HepG2 (cell line): ENCODE results near the gene NVL. TPM values are rescaled to one million over a fixed set of nuclear protein-coding genes. Genes with fewer than 3 reads are reported as not detected.

Experiments
- HOXD1 ChIP-seq: sonication (generic); formaldehyde crosslinking; IDR thresholded peaks from 2 replicates; pipeline ENCODE4 v1.5.0; 2020; ENCODE audit warnings: missing genetic modification reagents
- MTA3 ChIP-seq: sonication (generic); formaldehyde crosslinking; IDR thresholded peaks from 2 replicates; pipeline ENCODE4 v1.4.0; 2020; ENCODE audit warnings: missing genetic modification reagents
- STAG1 ChIP-seq: sonication (generic); formaldehyde crosslinking; IDR thresholded peaks from 2 replicates; pipeline ENCODE4 v1.4.0; 2020; ENCODE audit warnings: missing genetic modification reagents
- TARDBP ChIP-seq: sonication (generic); formaldehyde crosslinking; IDR thresholded peaks from 2 replicates; pipeline ENCODE4 v1.8.0; 2022; ENCODE audit warnings: mild to moderate bottlenecking, missing genetic modification reagents
- polyA plus RNA-seq, 8 experiments: library from polyadenylated mRNA; depleted of rRNA in 3 of 8; stranded (reverse) in 7 of 8; unstranded in 1 of 8; fragments of >200 nt; fragmentation: Illumina TruSeq in 4 of 8; extraction: Trizol in 4 of 8; gene quantifications; 2 replicates each; pipeline versions ENCODE4 v1.2.1 to v1.2.3, GENCODE V29; 2011 to 2016; ENCODE audit warnings: low read depth in 4 of 8, missing spikeins in 1 of 8, mixed read lengths in 1 of 8; ENCODE audit not compliant: insufficient read depth in 1 of 8
- total RNA-seq, 5 experiments: library from RNA; depleted of rRNA; stranded (reverse); fragments of >200 nt; fragmentation: Illumina TruSeq; extraction: Trizol; gene quantifications; 2 replicates each; pipeline ENCODE4 v1.2.3, GENCODE V29; 2016; ENCODE audit warnings: low read depth in 1 of 5
- TF ChIP-seq, protein P1 (sequence below): sonication (generic); formaldehyde crosslinking; conservative IDR thresholded peaks from 2 replicates; pipeline ENCODE4 v1.8.0; 2022; ENCODE audit warnings: low read depth, missing genetic modification reagents
- TF ChIP-seq, protein P2 (sequence below): sonication (generic); formaldehyde crosslinking; IDR thresholded peaks from 2 replicates; pipeline ENCODE4 v1.4.0; 2020; ENCODE audit warnings: mild to moderate bottlenecking, missing genetic modification reagents
- TF ChIP-seq, protein P3 (sequence below): sonication (generic); formaldehyde crosslinking; IDR thresholded peaks from 2 replicates; pipeline ENCODE4 v1.5.1; 2020; ENCODE audit warnings: mild to moderate bottlenecking, missing genetic modification reagents, moderate library complexity

Gene NVL
- total and polyA plus RNA-seq, 2 of the 13 experiments (the other 11 are each of a cell fraction or from before 2014, with no cell fraction given) = 8.3 to 21.0 TPM

DNA sequence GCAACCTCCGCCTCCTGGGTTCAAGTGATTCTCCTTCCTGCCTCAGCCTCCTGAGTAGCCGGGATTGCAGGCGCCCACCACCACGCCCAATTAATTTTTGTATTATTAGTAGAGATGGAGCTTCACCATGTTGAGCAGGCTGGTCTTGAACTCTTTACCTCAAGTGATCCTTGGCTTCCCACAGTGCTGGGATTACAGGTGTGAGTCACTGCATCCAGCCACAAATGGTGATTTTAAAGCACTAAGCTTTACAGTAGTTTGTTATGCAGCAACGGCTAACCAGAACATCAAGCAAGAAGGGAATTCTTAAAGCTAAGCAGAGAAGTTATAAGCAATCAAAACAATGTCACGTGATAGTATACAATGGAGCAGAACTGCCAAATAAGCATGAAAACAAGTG is 65.7 kb downstream of the NVL start (continued):
- TF ChIP-seq, protein P1, sequence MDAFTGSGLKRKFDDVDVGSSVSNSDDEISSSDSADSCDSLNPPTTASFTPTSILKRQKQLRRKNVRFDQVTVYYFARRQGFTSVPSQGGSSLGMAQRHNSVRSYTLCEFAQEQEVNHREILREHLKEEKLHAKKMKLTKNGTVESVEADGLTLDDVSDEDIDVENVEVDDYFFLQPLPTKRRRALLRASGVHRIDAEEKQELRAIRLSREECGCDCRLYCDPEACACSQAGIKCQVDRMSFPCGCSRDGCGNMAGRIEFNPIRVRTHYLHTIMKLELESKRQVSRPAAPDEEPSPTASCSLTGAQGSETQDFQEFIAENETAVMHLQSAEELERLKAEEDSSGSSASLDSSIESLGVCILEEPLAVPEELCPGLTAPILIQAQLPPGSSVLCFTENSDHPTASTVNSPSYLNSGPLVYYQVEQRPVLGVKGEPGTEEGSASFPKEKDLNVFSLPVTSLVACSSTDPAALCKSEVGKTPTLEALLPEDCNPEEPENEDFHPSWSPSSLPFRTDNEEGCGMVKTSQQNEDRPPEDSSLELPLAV (CRISPR knock-in tag) = no peak
- TF ChIP-seq, protein P2, sequence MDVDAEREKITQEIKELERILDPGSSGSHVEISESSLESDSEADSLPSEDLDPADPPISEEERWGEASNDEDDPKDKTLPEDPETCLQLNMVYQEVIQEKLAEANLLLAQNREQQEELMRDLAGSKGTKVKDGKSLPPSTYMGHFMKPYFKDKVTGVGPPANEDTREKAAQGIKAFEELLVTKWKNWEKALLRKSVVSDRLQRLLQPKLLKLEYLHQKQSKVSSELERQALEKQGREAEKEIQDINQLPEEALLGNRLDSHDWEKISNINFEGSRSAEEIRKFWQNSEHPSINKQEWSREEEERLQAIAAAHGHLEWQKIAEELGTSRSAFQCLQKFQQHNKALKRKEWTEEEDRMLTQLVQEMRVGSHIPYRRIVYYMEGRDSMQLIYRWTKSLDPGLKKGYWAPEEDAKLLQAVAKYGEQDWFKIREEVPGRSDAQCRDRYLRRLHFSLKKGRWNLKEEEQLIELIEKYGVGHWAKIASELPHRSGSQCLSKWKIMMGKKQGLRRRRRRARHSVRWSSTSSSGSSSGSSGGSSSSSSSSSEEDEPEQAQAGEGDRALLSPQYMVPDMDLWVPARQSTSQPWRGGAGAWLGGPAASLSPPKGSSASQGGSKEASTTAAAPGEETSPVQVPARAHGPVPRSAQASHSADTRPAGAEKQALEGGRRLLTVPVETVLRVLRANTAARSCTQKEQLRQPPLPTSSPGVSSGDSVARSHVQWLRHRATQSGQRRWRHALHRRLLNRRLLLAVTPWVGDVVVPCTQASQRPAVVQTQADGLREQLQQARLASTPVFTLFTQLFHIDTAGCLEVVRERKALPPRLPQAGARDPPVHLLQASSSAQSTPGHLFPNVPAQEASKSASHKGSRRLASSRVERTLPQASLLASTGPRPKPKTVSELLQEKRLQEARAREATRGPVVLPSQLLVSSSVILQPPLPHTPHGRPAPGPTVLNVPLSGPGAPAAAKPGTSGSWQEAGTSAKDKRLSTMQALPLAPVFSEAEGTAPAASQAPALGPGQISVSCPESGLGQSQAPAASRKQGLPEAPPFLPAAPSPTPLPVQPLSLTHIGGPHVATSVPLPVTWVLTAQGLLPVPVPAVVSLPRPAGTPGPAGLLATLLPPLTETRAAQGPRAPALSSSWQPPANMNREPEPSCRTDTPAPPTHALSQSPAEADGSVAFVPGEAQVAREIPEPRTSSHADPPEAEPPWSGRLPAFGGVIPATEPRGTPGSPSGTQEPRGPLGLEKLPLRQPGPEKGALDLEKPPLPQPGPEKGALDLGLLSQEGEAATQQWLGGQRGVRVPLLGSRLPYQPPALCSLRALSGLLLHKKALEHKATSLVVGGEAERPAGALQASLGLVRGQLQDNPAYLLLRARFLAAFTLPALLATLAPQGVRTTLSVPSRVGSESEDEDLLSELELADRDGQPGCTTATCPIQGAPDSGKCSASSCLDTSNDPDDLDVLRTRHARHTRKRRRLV (CRISPR knock-in tag) = no peak
- TF ChIP-seq, protein P3, sequence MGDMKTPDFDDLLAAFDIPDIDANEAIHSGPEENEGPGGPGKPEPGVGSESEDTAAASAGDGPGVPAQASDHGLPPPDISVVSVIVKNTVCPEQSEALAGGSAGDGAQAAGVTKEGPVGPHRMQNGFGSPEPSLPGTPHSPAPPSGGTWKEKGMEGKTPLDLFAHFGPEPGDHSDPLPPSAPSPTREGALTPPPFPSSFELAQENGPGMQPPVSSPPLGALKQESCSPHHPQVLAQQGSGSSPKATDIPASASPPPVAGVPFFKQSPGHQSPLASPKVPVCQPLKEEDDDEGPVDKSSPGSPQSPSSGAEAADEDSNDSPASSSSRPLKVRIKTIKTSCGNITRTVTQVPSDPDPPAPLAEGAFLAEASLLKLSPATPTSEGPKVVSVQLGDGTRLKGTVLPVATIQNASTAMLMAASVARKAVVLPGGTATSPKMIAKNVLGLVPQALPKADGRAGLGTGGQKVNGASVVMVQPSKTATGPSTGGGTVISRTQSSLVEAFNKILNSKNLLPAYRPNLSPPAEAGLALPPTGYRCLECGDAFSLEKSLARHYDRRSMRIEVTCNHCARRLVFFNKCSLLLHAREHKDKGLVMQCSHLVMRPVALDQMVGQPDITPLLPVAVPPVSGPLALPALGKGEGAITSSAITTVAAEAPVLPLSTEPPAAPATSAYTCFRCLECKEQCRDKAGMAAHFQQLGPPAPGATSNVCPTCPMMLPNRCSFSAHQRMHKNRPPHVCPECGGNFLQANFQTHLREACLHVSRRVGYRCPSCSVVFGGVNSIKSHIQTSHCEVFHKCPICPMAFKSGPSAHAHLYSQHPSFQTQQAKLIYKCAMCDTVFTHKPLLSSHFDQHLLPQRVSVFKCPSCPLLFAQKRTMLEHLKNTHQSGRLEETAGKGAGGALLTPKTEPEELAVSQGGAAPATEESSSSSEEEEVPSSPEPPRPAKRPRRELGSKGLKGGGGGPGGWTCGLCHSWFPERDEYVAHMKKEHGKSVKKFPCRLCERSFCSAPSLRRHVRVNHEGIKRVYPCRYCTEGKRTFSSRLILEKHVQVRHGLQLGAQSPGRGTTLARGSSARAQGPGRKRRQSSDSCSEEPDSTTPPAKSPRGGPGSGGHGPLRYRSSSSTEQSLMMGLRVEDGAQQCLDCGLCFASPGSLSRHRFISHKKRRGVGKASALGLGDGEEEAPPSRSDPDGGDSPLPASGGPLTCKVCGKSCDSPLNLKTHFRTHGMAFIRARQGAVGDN (CRISPR knock-in tag) = no peak
- TF ChIP-seq MTA3 (CRISPR knock-in tag) = no peak
- no peak for TF ChIP-seq HOXD1 (CRISPR knock-in tag)
- TF ChIP-seq TARDBP (CRISPR knock-in tag) = no peak
- TF ChIP-seq STAG1 (CRISPR knock-in tag) = no peak
- TF ChIP-seq, all 625 proteins: peak for 0
